Retinal pigment epithelial cell (primary cell): ENCODE measurements around the gene PLA2G12B.

Source experiments
- DNase-seq: peaks from one replicate; pipeline ENCODE4 v3.0.0-alpha.2; 2010; ENCODE audit warnings: low read depth
- H3K4me3 ChIP-seq: 2 replicates; pipeline ENCODE4 v1.5.1; 2011; ENCODE audit warnings: mild to moderate bottlenecking, low read length, control low read depth, moderate library complexity
- CTCF ChIP-seq: conservative IDR thresholded peaks from 2 replicates; pipeline ENCODE4 v1.5.1; 2011; ENCODE audit warnings: low read depth, low read length, control low read depth, inconsistent platforms

The PLA2G12B gene

GRCh38 chr10:72952642-72953158 lies 1.9 kb downstream of the PLA2G12B start:
- TF ChIP-seq CTCF: no peak
- no peak overlapping the region for H3K4me3 ChIP-seq
- no peak for DNase-seq

- no peak for TF ChIP-seq CTCF
- DNase-seq: no peak
- H3K4me3 ChIP-seq: no peak overlapping the region
Observed at GRCh38 chr10:72952189-72952588, 2.4 kb downstream of the PLA2G12B start.

GRCh38 chr10:72951760-72952159 lies 2.8 kb downstream of the PLA2G12B start:
- no peak for TF ChIP-seq CTCF
- no peak overlapping the region for H3K4me3 ChIP-seq

GRCh38 chr10:72948762-72949161 lies 5.8 kb downstream of the PLA2G12B start:
- no peak overlapping the region for H3K4me3 ChIP-seq
- TF ChIP-seq CTCF: no peak
- DNase-seq: no peak

More at GRCh38 chr10:72951760-72952159, 2.8 kb downstream of the PLA2G12B start:
- no peak for DNase-seq

- no peak overlapping the region for H3K4me3 ChIP-seq
- TF ChIP-seq CTCF: no peak
- no peak for DNase-seq
Observed at GRCh38 chr10:72946963-72947362, 7.6 kb downstream of the PLA2G12B start.

- no peak for DNase-seq
- H3K4me3 ChIP-seq: no peak overlapping the region
- no peak for TF ChIP-seq CTCF
Observed at GRCh38 chr10:72943498-72944234, 10.9 kb downstream of the PLA2G12B start.

GRCh38 chr10:72935361-72935760 lies 19.2 kb downstream of the PLA2G12B start:
- no peak for TF ChIP-seq CTCF
- no peak for DNase-seq
- no peak overlapping the region for H3K4me3 ChIP-seq
